Loucy (cell line): ENCODE data around the gene CCDC85C.

Experiments used
- EZH2phosphoT487 ChIP-seq: fragments of 200-600 bp; IDR thresholded peaks from 2 replicates; pipeline ENCODE4 v1.6.1; 2018; ENCODE audit warnings: antibody characterized with exemption, mild to moderate bottlenecking, moderate library complexity, borderline replicate concordance
- TF ChIP-seq, protein P1 (sequence below): fragments of 200-600 bp; sonication (generic); conservative IDR thresholded peaks from 2 replicates; pipeline ENCODE4 v1.5.1; 2014; ENCODE audit warnings: mild to moderate bottlenecking, antibody characterized with exemption, low read length

- TF ChIP-seq, protein P1, sequence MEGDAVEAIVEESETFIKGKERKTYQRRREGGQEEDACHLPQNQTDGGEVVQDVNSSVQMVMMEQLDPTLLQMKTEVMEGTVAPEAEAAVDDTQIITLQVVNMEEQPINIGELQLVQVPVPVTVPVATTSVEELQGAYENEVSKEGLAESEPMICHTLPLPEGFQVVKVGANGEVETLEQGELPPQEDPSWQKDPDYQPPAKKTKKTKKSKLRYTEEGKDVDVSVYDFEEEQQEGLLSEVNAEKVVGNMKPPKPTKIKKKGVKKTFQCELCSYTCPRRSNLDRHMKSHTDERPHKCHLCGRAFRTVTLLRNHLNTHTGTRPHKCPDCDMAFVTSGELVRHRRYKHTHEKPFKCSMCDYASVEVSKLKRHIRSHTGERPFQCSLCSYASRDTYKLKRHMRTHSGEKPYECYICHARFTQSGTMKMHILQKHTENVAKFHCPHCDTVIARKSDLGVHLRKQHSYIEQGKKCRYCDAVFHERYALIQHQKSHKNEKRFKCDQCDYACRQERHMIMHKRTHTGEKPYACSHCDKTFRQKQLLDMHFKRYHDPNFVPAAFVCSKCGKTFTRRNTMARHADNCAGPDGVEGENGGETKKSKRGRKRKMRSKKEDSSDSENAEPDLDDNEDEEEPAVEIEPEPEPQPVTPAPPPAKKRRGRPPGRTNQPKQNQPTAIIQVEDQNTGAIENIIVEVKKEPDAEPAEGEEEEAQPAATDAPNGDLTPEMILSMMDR = no peak
- TF ChIP-seq EZH2phosphoT487 = no peak
Observed at GRCh38 chr14:99497341-99497740, 106.7 kb downstream of the CCDC85C start.
